ENCODE measurements around the gene AMN. TPM values are rescaled to one million over a fixed set of nuclear protein-coding genes. Genes with fewer than 3 reads are reported as not detected.

The AMN gene
- total RNA-seq, 1 experiment from 2014 or later = not detected

GRCh38 chr14:102909462-102909861 is 13.0 kb upstream of the AMN start:
- H3K27ac Mint-ChIP-seq (ENCODE audit: low read depth, unreplicated experiment) = no peak overlapping the region
- ChIA-PET CTCF (no interaction called here), POLR2A (no interaction called here)
- no peaks in the 10 kb centered on the region for H3K9me3 Mint-ChIP-seq (ENCODE audit: unreplicated experiment)
- no peak for DNase-seq (ENCODE audit: unreplicated experiment)
- no peaks in the 10 kb centered on the region for H3K27me3 Mint-ChIP-seq (ENCODE audit: insufficient read depth, unreplicated experiment)
- H3K4me3 Mint-ChIP-seq (ENCODE audit: unreplicated experiment) = no peak overlapping the region
- BruUV-seq (replicated peaks) = no TSS peak
- intact Hi-C loops (cut with micrococcal nuclease) = no loop called here
- no peaks in the 10 kb centered on the region for H3K4me1 Mint-ChIP-seq (ENCODE audit: insufficient read depth, unreplicated experiment)
- no peak for TF ChIP-seq CTCF (IDR thresholded peaks at IDR 0.05; ENCODE audit: unreplicated experiment)
- peaks cover 31% of the 10 kb centered on the region for H3K36me3 Mint-ChIP-seq (ENCODE audit: insufficient read depth, unreplicated experiment)

DNA sequence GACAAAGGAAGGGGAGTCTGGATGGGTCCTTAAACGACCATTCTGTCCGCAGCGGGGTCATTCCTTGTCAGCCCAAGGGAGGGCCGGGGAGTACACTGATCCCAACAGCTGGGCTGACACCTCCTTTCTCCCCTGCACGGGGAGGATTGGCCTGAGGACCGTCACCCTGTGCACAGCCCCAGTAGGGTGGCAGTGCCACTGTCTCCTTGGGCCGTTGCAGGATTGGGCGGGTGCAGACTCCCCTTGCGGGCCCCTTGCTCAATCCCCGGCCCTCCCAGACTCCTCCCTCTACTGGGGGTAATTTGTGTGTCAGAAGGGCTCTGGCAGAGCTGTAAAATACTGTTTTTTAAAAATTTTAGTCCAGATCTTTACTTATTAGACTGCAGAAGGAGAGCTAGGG is 12.6 kb upstream of the AMN start:
- CTCF ChIA-PET = no interaction called here
- BruUV-seq (replicated peaks) = no TSS peak
- POLR2A ChIA-PET = no interaction called here
- DNase-seq (ENCODE audit: unreplicated experiment) = no peak
- Mint-ChIP-seq H3K4me3 (ENCODE audit: unreplicated experiment) (no peak overlapping the region), H3K36me3 (ENCODE audit: insufficient read depth, unreplicated experiment) (peaks cover 30% of the 10 kb centered on the region), H3K4me1 (ENCODE audit: insufficient read depth, unreplicated experiment) (no peaks in the 10 kb centered on the region), H3K9me3 (ENCODE audit: unreplicated experiment) (no peaks in the 10 kb centered on the region), H3K27me3 (ENCODE audit: insufficient read depth, unreplicated experiment) (no peaks in the 10 kb centered on the region), H3K27ac (ENCODE audit: low read depth, unreplicated experiment) (no peak overlapping the region)
- intact Hi-C loops (cut with micrococcal nuclease) = no loop called here
- TF ChIP-seq CTCF (IDR thresholded peaks at IDR 0.05; ENCODE audit: unreplicated experiment) = no peak

GRCh38 chr14:102910442-102910841 is 12.0 kb upstream of the AMN start:
- POLR2A ChIA-PET = no interaction called here
- intact Hi-C loops (cut with micrococcal nuclease) = no loop called here
- Mint-ChIP-seq H3K9me3 (ENCODE audit: unreplicated experiment) (no peaks in the 10 kb centered on the region), H3K27me3 (ENCODE audit: insufficient read depth, unreplicated experiment) (no peaks in the 10 kb centered on the region), H3K27ac (ENCODE audit: low read depth, unreplicated experiment) (no peak overlapping the region), H3K36me3 (ENCODE audit: insufficient read depth, unreplicated experiment) (peaks cover 24% of the 10 kb centered on the region), H3K4me3 (ENCODE audit: unreplicated experiment) (no peak overlapping the region), H3K4me1 (ENCODE audit: insufficient read depth, unreplicated experiment) (no peaks in the 10 kb centered on the region)
- CTCF ChIA-PET = no interaction called here
- no peak for DNase-seq (ENCODE audit: unreplicated experiment)
- TF ChIP-seq CTCF (IDR thresholded peaks at IDR 0.05; ENCODE audit: unreplicated experiment) = no peak
- BruUV-seq (replicated peaks) = no TSS peak

GRCh38 chr14:102911541-102911951 is 10.9 kb upstream of the AMN start:
- no TSS peak for BruUV-seq (replicated peaks)
- Mint-ChIP-seq H3K27ac (ENCODE audit: low read depth, unreplicated experiment) (no peak overlapping the region), H3K4me1 (ENCODE audit: insufficient read depth, unreplicated experiment) (no peaks in the 10 kb centered on the region), H3K4me3 (ENCODE audit: unreplicated experiment) (no peak overlapping the region), H3K9me3 (ENCODE audit: unreplicated experiment) (no peaks in the 10 kb centered on the region), H3K36me3 (ENCODE audit: insufficient read depth, unreplicated experiment) (peaks cover 19% of the 10 kb centered on the region), H3K27me3 (ENCODE audit: insufficient read depth, unreplicated experiment) (no peaks in the 10 kb centered on the region)
- intact Hi-C loops (cut with micrococcal nuclease) = no loop called here
- POLR2A ChIA-PET = interaction anchor here (0.7 kb wide), 1 partner anchor 586 kb away, joined by 4 read pairs; no protein-coding TSS in a partner anchor
- CTCF ChIA-PET = no interaction called here
- no peak for DNase-seq (ENCODE audit: unreplicated experiment)
- no peak for TF ChIP-seq CTCF (IDR thresholded peaks at IDR 0.05; ENCODE audit: unreplicated experiment)

Measured in MCF 10A (cell line).